Measurements from ENCODE around the gene TRIP12. TPM values are rescaled to one million over a fixed set of nuclear protein-coding genes. Genes with fewer than 3 reads are reported as not detected.

The TRIP12 gene
- total RNA-seq, 1 experiment from 2014 or later: 115 TPM

DNA sequence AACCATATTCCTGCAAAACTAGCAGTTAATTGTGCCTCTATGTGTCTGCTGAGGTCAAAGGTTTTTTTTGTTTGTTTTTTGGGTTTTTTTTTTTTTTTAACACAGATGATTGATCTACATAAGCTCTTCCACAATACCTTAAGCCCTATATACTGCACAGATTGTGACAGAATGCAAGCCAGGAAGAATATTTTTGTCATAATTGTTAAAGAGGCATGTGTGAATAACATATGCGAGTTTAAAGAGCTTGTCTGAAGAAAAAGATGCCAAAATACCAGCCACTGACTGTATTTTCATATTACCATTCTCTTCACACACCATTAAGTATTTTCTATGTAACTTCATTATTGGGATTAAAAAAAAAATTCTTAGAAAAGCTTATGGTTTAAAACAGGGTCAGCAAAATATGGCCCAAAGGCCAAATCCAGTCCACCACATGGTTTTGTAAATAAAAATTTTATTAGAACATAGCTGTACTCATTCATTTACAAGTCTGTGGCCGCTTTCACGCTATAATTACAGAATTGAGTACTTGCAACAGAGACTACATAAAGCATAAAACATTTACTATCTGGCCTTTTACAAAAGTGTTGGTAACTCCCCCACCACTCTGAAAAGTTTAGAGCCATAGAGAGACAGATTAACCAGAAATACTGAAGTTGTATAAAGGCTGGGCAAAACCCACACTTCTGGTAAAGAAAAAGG lies 89.9 kb downstream of the TRIP12 start:
- intact Hi-C loops (cut with micrococcal nuclease; ENCODE audit: unreplicated experiment): no loop called here
- H3K36me3 Mint-ChIP-seq (ENCODE audit: insufficient read depth, unreplicated experiment): peaks cover 10% of the 10 kb centered on the region
- no peaks in the 10 kb centered on the region for H3K4me1 ChIP-seq
- CTCF ChIA-PET: no interaction called here
- H3K27ac Mint-ChIP-seq (ENCODE audit: unreplicated experiment): no peak overlapping the region
- H3K4me1 Mint-ChIP-seq (ENCODE audit: low read depth, unreplicated experiment): no peaks in the 10 kb centered on the region
- no peaks in the 10 kb centered on the region for H3K9me3 Mint-ChIP-seq (ENCODE audit: unreplicated experiment)
- POLR2A ChIA-PET: no interaction called here
- no peaks in the 10 kb centered on the region for H3K36me3 ChIP-seq (ENCODE audit: control insufficient read depth, insufficient read depth, low read length)
- no peak overlapping the region for H3K4me3 ChIP-seq (ENCODE audit: low read depth, low read length)
- H3K4me3 Mint-ChIP-seq (ENCODE audit: unreplicated experiment): no peak overlapping the region
- no peak for DNase-seq
- no TSS peak for BruUV-seq (replicated peaks)
- H3K9me3 ChIP-seq: no peaks in the 10 kb centered on the region
- TF ChIP-seq, protein P1, sequence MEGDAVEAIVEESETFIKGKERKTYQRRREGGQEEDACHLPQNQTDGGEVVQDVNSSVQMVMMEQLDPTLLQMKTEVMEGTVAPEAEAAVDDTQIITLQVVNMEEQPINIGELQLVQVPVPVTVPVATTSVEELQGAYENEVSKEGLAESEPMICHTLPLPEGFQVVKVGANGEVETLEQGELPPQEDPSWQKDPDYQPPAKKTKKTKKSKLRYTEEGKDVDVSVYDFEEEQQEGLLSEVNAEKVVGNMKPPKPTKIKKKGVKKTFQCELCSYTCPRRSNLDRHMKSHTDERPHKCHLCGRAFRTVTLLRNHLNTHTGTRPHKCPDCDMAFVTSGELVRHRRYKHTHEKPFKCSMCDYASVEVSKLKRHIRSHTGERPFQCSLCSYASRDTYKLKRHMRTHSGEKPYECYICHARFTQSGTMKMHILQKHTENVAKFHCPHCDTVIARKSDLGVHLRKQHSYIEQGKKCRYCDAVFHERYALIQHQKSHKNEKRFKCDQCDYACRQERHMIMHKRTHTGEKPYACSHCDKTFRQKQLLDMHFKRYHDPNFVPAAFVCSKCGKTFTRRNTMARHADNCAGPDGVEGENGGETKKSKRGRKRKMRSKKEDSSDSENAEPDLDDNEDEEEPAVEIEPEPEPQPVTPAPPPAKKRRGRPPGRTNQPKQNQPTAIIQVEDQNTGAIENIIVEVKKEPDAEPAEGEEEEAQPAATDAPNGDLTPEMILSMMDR (IDR thresholded peaks at IDR 0.05; ENCODE audit: insufficient read depth in 1 of 2, low read depth in 1 of 2, low read length in 1 of 2, severe bottlenecking in 1 of 2, unreplicated experiment in 1 of 2): no peak
- no peaks in the 10 kb centered on the region for H3K27me3 ChIP-seq (replicated peaks; ENCODE audit: control insufficient read depth, insufficient read depth, low read length)
- H3K27me3 Mint-ChIP-seq (ENCODE audit: insufficient read depth, unreplicated experiment): no peaks in the 10 kb centered on the region

- Mint-ChIP-seq H3K9me3 (ENCODE audit: unreplicated experiment) (no peaks in the 10 kb centered on the region), H3K36me3 (ENCODE audit: insufficient read depth, unreplicated experiment) (peaks cover 22% of the 10 kb centered on the region), H3K27me3 (ENCODE audit: insufficient read depth, unreplicated experiment) (no peaks in the 10 kb centered on the region), H3K4me3 (ENCODE audit: unreplicated experiment) (no peak overlapping the region), H3K4me1 (ENCODE audit: low read depth, unreplicated experiment) (no peaks in the 10 kb centered on the region), H3K27ac (ENCODE audit: unreplicated experiment) (no peak overlapping the region)
- TF ChIP-seq, protein P1 (IDR thresholded peaks at IDR 0.05; ENCODE audit: insufficient read depth in 1 of 2, low read depth in 1 of 2, low read length in 1 of 2, severe bottlenecking in 1 of 2, unreplicated experiment in 1 of 2): no peak
- BruUV-seq (replicated peaks): no TSS peak
- H3K4me1 ChIP-seq: no peaks in the 10 kb centered on the region
- POLR2A ChIA-PET: no interaction called here
- intact Hi-C loops (cut with micrococcal nuclease; ENCODE audit: unreplicated experiment): no loop called here
- H3K9me3 ChIP-seq: no peaks in the 10 kb centered on the region
- CTCF ChIA-PET: no interaction called here
- H3K36me3 ChIP-seq (ENCODE audit: control insufficient read depth, insufficient read depth, low read length): no peaks in the 10 kb centered on the region
- H3K27me3 ChIP-seq (replicated peaks; ENCODE audit: control insufficient read depth, insufficient read depth, low read length): no peaks in the 10 kb centered on the region
- no peak overlapping the region for H3K4me3 ChIP-seq (ENCODE audit: low read depth, low read length)
- DNase-seq: no peak
Observed at GRCh38 chr2:229825476-229825875, 96.3 kb downstream of the TRIP12 start.

DNA sequence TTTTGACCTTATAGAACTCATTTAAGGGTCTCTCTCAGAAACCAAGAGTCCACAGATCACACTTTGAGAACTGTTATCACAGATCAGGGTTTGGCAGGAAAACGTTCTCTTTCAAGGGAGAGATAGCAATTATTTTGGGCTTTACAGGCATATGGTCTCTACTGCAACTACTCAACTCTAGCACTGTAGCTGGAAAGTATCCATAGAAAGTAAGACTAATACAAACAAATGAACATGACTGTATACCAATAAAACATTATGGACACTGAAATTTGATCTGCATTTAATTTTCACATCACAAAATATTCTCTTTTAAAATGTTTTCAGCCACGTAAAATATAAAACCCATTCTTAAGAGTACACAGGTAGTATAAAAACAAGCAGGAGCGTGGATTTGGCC lies 100.5 kb downstream of the TRIP12 start:
- no peaks in the 10 kb centered on the region for H3K4me1 ChIP-seq
- H3K36me3 ChIP-seq (ENCODE audit: control insufficient read depth, insufficient read depth, low read length): no peaks in the 10 kb centered on the region
- H3K4me1 Mint-ChIP-seq (ENCODE audit: low read depth, unreplicated experiment): no peaks in the 10 kb centered on the region
- BruUV-seq (replicated peaks): no TSS peak
- H3K9me3 Mint-ChIP-seq (ENCODE audit: unreplicated experiment): no peaks in the 10 kb centered on the region
- peaks cover 20% of the 10 kb centered on the region for H3K36me3 Mint-ChIP-seq (ENCODE audit: insufficient read depth, unreplicated experiment)
- no peak overlapping the region for H3K4me3 ChIP-seq (ENCODE audit: low read depth, low read length)
- POLR2A ChIA-PET: no interaction called here
- CTCF ChIA-PET: no interaction called here
- H3K27ac Mint-ChIP-seq (ENCODE audit: unreplicated experiment): no peak overlapping the region
- intact Hi-C loops (cut with micrococcal nuclease; ENCODE audit: unreplicated experiment): no loop called here
- no peaks in the 10 kb centered on the region for H3K27me3 ChIP-seq (replicated peaks; ENCODE audit: control insufficient read depth, insufficient read depth, low read length)
- no peaks in the 10 kb centered on the region for H3K27me3 Mint-ChIP-seq (ENCODE audit: insufficient read depth, unreplicated experiment)
- no peaks in the 10 kb centered on the region for H3K9me3 ChIP-seq
- no peak for DNase-seq
- TF ChIP-seq, protein P1 (IDR thresholded peaks at IDR 0.05; ENCODE audit: insufficient read depth in 1 of 2, low read depth in 1 of 2, low read length in 1 of 2, severe bottlenecking in 1 of 2, unreplicated experiment in 1 of 2): no peak
- no peak overlapping the region for H3K4me3 Mint-ChIP-seq (ENCODE audit: unreplicated experiment)
